GM21381 (cell line): ENCODE data around the gene GPLD1.
A peak's percentile ranks its signal among the peaks of the same experiment; 100 is the strongest.
"Not testable (repeated sequence)": the region's sequence is repeated elsewhere in the genome, so short reads cannot be mapped to it uniquely, and the experiment has no call there.

Experiments
- ATAC-seq: cut with Tn5 transposase; IDR thresholded peaks from one replicate; pipeline ENCODE4 v1.9.1; 2021; ENCODE audit warnings: mild to moderate bottlenecking, moderate library complexity; ENCODE audit not compliant: unreplicated experiment

The GPLD1 gene

DNA sequence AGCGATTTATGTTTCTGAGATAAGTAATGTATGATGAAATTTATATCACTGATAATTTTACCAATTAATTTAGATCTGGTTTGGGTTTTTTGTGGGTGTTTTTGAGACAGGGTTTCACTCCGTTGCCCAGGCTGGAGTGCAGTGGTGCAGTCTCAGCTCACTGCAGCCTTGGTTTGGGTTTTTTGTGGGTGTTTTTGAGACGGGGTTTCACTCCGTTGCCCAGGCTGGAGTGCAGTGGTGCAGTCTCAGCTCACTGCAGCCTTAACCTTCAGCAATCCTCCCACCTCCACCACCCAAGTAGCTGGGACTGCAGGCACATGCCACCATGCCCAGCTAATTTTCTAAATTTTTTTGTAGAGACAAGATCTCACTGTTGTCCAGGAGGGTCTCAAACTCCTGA is 73.6 kb downstream of the GPLD1 start:
- peak; percentile 70 for ATAC-seq

DNA sequence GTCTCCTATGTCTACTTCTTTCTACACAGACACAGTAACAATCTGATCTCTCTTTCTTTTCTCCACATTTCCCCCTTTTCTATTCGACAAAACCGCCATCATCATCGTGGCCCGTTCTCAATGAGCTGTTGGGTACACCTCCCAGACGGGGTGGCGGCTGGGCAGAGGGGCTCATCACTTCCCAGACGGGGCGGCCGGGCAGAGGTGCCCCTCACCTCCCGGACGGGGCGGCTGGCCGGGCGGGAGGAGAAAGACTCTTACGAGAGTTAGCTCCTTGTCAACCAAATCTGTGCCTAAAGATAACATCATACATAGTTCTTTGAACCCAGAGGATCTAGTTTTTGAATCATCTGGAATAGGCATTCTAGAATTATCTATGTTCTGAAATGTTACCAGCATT is 74.8 kb downstream of the GPLD1 start:
- not testable (repeated sequence) for ATAC-seq

DNA sequence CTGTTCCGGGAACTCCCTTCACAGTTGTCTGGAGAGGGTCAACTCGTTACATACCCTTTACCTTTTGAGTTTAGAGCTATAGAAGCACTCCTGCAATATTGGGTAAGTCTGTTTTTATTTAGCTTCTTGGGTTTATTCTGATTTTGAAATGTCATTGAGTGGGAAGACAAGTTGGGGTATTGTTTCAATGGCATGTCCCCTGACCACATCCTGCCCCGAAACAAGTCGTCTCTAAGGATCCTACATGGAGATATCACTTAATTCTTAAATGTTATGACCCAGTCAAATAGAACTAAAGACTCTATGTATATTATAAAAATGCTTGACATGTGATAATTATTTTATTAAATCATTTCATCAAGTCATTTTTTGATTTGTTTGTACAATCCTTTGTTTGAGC is 77.1 kb downstream of the GPLD1 start:
- ATAC-seq: no peak

DNA sequence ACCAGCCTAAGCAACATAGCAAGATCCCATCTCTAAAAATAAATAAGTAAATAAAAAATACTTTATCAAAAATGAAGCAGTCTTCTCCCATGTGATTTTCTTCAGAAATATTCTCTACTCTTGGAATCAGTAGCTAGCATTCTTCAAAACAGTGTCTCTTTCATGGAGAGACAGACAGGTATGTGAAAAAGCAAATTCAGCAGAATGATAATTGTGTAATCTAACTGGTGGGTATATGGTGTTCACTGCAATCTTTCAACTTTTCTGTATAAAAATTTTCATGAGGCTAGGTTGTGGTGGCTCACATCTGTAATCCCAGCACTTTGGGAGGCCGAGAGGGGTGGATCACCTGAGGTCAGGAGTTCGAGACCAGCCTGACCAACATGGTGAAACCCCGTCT is 78.8 kb downstream of the GPLD1 start:
- no peak for ATAC-seq

DNA sequence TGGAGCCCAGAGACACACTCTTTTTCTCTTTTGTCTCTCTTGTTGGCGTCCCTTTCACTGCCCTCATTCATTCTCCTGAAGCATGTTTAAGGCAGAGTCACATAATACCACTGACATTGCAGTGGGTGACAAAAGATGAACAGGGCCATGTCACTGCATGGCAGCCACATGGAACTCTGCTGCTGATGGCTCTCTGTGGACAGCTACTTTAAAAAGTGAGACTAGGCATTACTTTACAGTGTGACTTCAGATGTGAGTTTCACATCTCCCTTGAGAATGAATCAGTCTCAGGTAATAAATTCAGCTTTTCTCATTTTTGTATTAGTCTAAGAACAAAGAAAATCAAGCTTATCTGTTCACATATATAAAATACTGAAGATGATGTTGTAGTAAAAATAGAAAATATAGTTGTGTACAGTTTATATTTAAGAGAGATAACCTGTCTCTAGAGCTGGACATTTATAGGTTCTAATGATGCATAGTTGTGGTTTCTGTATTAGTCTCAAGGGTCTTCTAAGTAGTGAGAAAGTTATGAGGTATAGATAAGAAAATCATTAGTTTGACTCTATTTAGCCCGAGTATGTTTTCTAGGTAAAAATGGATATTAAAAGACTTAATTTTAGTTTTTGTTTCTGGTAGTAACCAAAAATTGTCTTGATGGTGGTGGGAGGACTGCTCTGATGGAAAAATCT is 80.5 kb downstream of the GPLD1 start:
- ATAC-seq: peak; percentile 89

DNA sequence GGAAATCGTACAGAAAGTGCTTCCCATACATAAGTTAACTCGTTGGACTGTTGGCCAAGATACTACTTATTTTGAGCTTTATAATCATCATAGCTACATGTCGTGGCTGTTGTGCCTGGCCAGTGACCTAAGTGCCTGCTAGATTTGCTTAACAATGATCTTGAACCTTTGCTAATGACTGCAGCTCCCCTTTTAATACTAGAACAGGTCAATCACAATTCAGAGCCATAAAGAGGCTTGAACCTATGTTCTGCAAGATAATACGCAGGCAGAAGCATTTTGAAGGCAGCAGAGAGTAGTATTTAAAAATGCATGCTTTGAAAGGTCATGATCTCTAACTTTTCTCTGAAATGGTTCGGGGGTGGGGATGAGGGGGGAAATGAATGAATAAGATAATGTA is 84.1 kb downstream of the GPLD1 start:
- ATAC-seq: no peak

DNA sequence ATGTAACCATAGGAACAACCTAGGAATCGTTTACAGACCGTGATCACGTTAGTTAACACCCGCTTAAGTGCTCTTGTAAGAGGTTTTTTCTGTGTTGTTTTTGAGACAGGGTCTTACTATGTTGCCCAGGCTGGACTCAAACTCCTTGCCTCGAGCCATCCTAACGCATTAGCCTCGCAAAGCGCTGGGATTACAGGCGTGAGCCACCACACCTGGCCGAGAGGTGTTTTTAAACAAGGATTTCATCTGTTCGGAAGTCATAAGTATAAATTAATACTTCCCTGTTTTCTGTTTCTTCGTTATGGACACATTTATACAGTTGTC is 85.9 kb downstream of the GPLD1 start:
- no peak for ATAC-seq

DNA sequence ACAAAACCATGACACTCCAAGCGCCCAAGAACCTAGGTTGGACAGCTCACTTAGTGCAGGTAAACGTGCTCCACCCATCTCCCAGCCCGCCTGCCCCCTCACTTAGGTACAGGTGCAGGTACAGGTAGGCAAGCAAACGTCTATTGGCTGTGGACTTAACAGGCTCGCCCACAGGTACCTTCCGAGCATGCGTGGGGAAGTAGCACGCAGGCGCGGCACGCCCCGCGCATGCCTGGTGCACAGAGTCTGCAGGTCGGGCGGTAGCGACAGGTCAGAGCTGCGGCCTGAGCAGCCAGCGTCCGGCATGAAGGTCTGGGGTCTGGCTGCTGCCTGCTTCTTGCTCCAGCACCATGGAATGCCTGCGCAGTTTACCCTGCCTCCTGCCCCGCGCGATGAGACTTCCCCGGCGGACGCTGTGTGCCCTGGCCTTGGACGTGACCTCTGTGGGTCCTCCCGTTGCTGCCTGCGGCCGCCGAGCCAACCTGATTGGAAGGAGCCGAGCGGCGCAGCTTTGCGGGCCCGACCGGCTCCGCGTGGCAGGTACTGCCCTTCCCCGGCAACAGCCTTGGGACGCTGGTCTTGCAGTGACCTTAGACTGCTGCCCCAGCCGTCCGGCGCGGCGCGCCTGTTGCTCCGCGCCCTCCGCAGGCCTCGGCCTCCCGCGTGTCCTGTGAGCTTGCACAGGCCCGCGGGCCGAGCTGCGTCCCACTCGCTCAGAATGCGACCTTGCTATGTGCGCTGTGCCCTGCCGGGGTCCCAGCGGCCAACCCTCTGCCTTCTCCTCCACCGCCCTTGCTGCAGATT is 86.5 kb downstream of the GPLD1 start, which contains the start of gene MRS2:
Gene MRS2 (plus strand): TSS at position 240 of the 804 bp plus-strand sequence. CDS start 111 bp downstream, at position 351.
- ATAC-seq: peak; percentile 95

DNA sequence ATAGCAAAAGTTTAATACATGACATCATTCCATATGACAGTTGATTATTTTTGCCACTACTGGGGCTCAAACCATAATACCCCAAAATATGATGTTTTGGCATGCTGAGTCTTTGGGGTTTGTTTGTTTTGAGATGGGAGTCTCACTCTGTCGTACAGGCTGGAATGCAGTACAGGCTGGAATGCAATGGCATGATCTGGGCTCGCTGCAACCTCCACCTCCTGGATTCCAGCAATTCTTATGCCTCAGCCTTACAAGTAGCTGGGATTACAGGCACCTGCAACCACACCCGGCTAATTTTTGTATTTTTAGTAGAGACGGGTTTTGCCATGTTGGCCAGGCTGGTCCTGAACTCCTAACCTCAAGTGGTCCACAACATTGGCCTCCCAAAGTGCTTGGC is 87.9 kb downstream of the GPLD1 start:
- no peak for ATAC-seq

DNA sequence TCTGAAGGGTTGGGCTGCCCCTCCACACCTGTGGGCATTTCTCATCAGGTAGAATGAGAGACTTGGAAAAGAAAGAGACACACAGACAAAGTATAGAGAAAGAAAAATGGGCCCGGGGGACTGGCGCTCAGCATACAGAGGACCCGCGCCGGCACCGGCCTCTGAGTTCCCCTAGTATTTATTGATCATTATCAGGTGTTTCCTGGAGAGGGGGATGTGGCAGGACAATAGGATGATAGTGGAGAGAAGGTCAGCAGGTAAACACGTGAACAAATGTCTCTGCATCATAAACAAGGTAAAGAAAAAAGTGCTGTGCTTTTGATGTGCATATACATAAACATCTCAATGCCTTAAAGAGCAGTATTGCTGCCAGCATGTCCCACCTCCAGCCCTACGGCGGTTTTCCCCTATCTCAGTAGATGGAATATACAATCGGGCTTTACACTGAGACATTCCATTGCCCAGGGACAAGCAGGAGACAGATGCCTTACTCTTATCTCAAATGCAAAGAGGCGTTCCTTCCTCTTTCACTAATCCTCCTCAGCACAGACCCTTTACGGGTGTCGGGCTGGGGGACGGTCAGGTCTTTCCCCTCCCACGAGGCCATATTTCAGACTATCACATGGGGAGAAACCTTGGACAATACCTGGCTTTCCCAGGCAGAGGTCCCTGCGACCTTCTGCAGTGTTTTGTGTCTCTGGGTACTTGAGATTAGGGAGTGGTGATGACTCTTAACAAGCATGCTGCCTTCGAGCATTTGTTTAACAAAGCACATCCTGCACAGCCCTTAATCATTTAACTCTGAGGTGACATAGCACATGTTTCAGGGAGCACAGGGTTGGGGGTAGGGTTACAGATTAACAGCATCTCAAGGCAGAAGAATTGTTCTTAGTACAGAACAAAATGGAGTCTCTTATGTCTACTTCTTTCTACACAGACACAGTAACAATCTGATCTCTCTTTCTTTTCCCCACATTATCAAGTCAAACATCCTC is 89.0 kb downstream of the GPLD1 start:
- ATAC-seq: not testable (repeated sequence)

DNA sequence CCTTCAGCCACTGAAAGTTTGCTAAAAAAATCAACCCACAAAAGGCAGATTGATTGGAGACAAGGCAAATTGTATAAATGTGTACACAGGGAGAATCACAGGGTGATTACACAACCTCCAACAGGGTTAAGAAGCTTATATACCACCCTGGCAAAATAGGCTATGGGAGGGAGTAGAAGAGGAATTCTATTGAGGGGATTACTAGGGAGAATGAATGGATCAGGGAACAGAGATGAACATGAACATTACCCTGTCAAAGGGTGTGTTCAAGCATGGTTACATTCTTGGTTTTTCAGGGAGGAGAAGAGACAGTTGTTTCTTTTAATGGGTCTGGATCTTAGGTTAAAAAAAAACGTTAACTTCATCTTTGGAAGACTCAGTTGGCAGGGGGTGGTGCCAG is 91.7 kb downstream of the GPLD1 start:
- no peak for ATAC-seq

DNA sequence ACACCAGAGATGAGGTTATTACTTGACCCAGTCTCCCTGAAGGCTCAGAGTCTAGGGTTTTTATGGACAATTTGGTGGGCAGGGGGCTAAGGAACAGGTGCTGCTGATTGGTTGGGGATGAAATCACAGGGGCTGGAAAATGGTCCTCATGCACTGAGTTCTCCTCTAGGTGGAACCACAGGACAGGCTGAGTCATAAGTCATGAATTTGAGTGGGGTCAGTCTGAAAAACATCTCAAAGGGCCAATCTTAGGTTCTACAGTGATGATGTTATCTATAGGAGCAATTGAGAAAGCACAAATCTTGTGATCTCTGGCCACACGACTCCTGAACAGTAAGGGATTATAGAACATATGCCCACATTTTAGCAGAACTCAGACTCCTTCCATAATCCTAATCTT is 92.6 kb downstream of the GPLD1 start:
- ATAC-seq: no peak

DNA sequence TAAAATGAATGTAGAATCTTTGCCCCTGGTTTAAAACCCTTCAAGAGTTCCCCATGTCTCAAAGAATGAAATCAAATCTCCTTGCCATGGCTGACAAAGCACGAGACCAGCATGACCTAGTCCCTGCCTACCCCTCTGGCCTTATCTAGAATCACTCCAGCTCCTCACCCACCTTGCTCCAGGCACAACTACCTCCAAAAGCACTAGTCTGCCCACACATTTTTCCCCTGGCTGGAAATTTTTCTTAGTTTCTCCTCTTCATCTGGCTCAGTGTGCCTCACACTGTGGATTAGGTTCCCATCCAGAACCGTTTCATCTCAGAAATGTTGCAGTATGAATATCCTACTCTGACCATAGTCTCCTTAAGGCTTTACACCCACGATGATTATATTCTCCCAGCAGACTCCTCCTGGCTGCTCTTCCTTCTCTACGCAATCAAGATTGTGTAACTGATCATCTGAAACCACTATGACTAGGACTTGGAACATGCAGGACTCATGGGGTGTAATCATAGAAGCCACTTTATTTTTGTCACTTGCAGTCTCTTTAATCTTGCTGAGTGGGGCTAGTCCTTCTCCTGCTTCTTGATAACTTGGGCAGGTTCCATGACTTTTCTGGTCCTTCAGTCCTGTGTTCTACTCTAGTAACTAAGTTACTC is 94.5 kb downstream of the GPLD1 start:
- ATAC-seq: no peak

DNA sequence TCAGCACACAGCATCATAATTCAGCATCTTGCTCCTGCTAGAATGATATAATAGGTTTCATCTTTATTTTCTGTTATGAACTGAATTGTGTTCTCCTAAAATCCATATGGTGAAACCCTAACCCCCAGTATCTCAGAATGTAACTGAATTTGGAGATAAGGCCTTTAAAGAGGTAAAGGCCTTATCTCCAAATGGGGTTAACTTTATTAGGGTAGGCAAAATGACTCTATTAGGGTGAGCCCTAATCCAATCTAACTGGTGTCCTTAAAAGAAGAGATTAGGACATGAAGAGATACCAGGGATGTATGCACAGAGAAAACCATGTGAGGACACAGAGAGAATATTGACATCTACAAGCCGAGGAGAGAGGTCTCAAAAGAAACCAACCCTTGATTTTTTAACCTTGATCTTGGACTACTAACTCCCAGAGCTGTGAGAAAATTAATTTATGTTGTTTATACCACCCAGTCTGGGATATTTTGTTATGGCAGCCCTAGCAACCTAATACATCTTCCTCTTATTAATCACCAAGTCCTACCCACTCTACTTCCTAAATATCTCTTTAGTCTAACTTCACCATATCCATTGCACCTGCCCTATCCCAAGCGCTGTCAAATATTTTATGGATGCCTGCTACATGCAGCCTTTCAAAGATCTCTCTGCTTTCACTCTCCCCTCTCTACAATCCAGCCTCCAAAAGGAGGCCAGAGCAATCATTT is 95.2 kb downstream of the GPLD1 start:
- ATAC-seq: no peak

DNA sequence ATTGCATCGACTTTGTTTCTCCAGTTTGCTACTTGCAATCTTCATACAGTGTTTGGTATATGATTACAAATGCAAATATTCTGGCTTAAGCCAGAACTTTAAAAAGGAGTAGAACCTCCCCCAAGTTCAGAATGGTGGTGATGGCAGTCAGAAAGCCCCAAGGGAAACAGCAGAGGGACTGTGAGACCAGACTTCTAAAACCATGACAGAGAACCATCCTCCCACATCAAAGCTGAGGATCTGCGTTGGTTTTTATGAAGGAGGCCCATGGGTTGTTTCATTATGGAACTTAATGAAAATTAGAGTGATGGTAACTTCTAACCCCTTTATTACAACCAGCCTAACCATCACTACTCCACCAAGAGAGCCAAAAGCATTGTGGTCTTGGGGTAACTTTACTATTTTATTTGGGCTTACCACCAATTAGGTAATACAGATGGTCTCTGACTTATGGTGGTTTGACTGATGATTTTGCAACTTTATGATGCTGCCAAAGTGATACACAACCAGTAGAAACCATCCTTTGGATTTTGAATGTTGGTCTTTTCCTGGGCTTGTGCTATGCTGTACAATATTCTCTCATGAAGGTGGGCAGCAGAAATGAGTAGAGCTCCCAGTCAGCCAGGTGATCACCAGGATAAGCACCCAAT is 97.5 kb downstream of the GPLD1 start:
- peak; percentile 88 for ATAC-seq

DNA sequence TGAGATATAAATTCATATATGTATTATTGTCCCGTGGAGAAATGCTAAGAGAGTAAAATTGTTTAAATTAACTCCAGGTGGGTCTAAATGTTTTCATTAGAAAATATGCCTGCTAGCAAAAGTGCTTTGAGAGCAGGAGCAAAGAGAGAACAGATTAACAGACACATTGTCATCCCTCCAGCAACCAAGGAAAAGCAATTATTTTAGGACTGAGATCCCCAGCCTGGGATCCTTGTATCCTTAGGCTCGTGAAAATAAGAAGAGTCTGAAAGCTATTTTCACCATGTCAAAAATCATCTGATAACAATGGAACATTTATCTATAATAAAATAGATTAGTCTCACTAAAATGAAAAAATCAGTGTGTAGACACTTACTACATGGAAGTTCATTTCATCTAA is 98.2 kb downstream of the GPLD1 start:
- no peak for ATAC-seq

DNA sequence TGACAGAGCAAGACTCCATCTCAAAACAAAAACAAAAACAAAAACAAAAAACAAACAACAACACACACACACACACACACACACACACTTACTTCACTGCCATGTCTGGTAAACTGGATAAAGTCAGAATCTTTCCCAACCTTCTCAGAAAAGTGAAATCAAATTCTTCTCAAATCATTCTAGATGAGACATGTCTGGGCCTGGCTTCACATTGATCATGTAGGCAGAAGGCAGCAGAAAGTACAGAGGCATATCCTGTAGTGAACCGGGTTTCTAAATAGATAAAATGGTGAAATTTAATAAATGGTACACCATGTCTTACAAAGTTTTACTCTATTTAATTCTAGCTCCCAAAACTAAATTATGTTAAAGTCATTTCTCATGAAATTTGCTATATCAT is 101.6 kb downstream of the GPLD1 start:
- ATAC-seq: no peak

DNA sequence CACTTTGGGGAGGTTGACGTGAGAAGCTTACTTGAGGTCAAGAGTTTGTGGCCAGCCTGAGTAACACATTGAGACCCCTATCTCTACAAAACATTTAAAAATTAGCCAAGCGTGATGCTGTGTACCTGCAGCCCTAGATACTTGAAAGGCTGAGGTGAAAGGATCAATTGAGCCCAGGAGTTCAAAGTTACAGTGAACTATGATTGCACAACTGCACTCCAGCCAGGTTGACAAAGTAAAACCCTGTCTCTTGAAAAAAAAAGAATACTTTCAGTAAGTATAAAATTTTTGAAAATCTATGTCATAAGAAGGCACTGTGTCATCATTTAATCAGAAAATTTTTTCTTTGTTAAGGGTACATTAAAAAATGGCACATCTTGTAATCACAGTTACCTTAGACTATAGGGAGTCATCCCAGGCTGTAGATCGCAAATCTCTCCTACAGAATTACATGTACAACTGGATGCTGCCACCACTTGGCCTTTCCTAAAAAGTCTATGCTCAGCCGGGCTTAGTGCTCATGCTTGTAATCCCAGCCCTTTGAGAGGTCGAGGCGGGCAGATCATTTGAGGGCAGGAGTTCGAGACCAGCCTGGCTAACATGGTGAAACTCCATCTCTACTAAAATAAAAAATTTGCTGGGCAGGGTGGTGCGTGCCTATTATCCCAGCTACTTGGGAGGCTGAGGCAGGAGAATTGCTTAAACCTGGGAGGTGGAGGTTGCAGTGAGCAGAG is 103.7 kb downstream of the GPLD1 start:
- ATAC-seq: peak; percentile 53
